ENCODE results near the gene DYNC2I2. TPM values are rescaled to one million over a fixed set of nuclear protein-coding genes. Genes with fewer than 3 reads are reported as not detected.
A peak's percentile ranks its signal among the peaks of the same experiment; 100 is the strongest.
"Not testable (repeated sequence)": the region's sequence is repeated elsewhere in the genome, so short reads cannot be mapped to it uniquely, and the experiment has no call there.

The DYNC2I2 gene
- total RNA-seq, 1 donor from 2014 or later: 49.9 TPM

- intact Hi-C loops (cut with DNase I): no loop called here
- no peaks in the 10 kb centered on the region for H3K27me3 ChIP-seq
- H3K4me1 ChIP-seq: peaks cover 8 to 10% of the 10 kb centered on the region in 2 donors
- H3K36me3 ChIP-seq: peaks cover 36 to 40% of the 10 kb centered on the region in 2 donors
- TF ChIP-seq, protein P1, sequence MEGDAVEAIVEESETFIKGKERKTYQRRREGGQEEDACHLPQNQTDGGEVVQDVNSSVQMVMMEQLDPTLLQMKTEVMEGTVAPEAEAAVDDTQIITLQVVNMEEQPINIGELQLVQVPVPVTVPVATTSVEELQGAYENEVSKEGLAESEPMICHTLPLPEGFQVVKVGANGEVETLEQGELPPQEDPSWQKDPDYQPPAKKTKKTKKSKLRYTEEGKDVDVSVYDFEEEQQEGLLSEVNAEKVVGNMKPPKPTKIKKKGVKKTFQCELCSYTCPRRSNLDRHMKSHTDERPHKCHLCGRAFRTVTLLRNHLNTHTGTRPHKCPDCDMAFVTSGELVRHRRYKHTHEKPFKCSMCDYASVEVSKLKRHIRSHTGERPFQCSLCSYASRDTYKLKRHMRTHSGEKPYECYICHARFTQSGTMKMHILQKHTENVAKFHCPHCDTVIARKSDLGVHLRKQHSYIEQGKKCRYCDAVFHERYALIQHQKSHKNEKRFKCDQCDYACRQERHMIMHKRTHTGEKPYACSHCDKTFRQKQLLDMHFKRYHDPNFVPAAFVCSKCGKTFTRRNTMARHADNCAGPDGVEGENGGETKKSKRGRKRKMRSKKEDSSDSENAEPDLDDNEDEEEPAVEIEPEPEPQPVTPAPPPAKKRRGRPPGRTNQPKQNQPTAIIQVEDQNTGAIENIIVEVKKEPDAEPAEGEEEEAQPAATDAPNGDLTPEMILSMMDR (IDR thresholded peaks at IDR 0.05): no peak
- H3K9me3 ChIP-seq: no peaks in the 10 kb centered on the region
- no peak overlapping the region for H3K27ac ChIP-seq
- no peak for DNase-seq (ENCODE audit: low spot score in 2 of 2)
- H3K4me3 ChIP-seq: no peak overlapping the region
Measured at GRCh38 chr9:128694344-128694743, 37.7 kb upstream of the DYNC2I2 start.

DNA sequence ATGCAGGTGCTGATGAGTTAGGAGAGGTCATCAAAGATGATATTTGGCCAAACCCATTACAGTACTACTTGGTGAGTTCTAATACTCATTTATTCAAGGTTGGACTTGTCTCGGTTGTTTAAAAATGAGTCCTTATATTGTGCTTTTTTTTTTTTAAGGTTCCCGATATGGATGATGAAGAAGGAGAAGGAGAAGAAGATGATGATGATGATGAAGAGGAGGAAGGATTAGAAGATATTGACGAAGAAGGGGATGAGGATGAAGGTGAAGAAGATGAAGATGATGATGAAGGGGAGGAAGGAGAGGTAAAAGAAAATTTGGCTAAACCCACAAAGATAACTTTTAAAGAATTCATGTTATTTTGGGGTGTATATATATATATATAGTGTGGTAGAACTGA is 37.1 kb upstream of the DYNC2I2 start:
- peaks cover 36 to 40% of the 10 kb centered on the region in 2 donors for H3K36me3 ChIP-seq
- intact Hi-C loops (cut with DNase I): not testable (repeated sequence)

GRCh38 chr9:128690684-128691034 is 34.0 kb upstream of the DYNC2I2 start:
- Histone ChIP-seq H3K4me1 (peaks cover 8 to 12% of the 10 kb centered on the region in 2 donors), H3K27ac (no peak overlapping the region)
- intact Hi-C loops (cut with DNase I): no loop called here

More for the DNA sequence above, 37.1 kb upstream of the DYNC2I2 start:
- not testable (repeated sequence) for H3K4me3 ChIP-seq; H3K27me3 ChIP-seq; H3K9me3 ChIP-seq; H3K27ac ChIP-seq; H3K4me1 ChIP-seq; DNase-seq (ENCODE audit: low spot score in 2 of 2)

GRCh38 chr9:128689820-128690683 is 33.4 kb upstream of the DYNC2I2 start:
- no peak overlapping the region for H3K27ac ChIP-seq
- H3K36me3 ChIP-seq: peaks cover 27 to 29% of the 10 kb centered on the region in 2 donors
- no peaks in the 10 kb centered on the region for H3K27me3 ChIP-seq
- peak in 1 of 2 donors; percentile 69 for DNase-seq (ENCODE audit: low spot score in 2 of 2)
- H3K9me3 ChIP-seq: no peaks in the 10 kb centered on the region
- TF ChIP-seq, protein P1 (IDR thresholded peaks at IDR 0.05): no peak
- intact Hi-C loops (cut with DNase I): loop anchor here (1.0 to 2.0 kb wide), 2 partner anchors 35 to 55 kb away; partner anchors contain the start of gene ZDHHC12
- peak overlapping the region; percentile 71 to 89 for H3K4me3 ChIP-seq
- H3K4me1 ChIP-seq: peaks cover 8 to 12% of the 10 kb centered on the region in 2 donors

More at GRCh38 chr9:128690684-128691034, 34.0 kb upstream of the DYNC2I2 start:
- peaks cover 33% of the 10 kb centered on the region in 2 donors for H3K36me3 ChIP-seq
- no peak for DNase-seq (ENCODE audit: low spot score in 2 of 2)
- peak overlapping the region; percentile 71 to 89 for H3K4me3 ChIP-seq
- TF ChIP-seq, protein P1 (IDR thresholded peaks at IDR 0.05): no peak
- no peaks in the 10 kb centered on the region for H3K9me3 ChIP-seq
- no peaks in the 10 kb centered on the region for H3K27me3 ChIP-seq

DNA sequence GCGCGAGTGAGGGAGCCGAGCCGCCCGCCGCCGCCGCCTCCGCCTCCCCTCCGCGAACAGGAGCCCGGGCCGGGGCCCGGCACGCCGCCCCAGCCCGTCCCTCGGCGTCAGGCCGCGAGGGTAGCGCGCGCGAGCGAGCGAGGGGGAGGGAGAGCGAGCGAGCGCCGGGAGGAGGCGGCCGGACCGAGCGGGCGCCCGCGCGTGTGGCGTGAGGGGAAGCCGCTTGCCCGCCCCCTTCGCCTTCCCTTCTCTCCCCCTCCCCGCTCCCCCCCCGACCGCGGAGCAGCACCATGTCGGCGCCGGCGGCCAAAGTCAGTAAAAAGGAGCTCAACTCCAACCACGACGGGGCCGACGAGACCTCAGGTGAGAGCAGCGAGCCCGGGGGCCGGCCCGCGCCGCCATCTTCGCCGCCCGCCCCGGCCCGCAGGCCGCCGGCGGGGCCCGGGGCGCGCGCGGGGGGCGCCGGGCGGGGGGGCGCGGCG is 32.7 kb upstream of the DYNC2I2 start:
- Histone ChIP-seq H3K36me3 (peaks cover 20 to 23% of the 10 kb centered on the region in 2 donors), H3K4me1 (peaks cover 10 to 14% of the 10 kb centered on the region in 2 donors), H3K27ac (peak overlapping the region; percentile 86 to 98), H3K9me3 (no peaks in the 10 kb centered on the region), H3K27me3 (no peaks in the 10 kb centered on the region), H3K4me3 (peak overlapping the region; percentile 89 to 91)
- intact Hi-C loops (cut with DNase I): loop anchor here (1.0 to 2.0 kb wide), 2 partner anchors 35 to 54 kb away; partner anchors contain the start of gene ZDHHC12
- TF ChIP-seq, protein P1 (IDR thresholded peaks at IDR 0.05): no peak
- DNase-seq (ENCODE audit: low spot score in 2 of 2): peak in 1 of 2 donors; percentile 74
